DOHH2 (cell line): ENCODE measurements around the gene ZFPM1.

Source experiments
- CTCF ChIP-seq: fragments of 200-600 bp; sonication (generic); IDR thresholded peaks from one replicate; pipeline ENCODE4 v1.5.1; 2014; ENCODE audit warnings: antibody characterized with exemption, mild to moderate bottlenecking, low read depth, low read length; ENCODE audit not compliant: poor library complexity, severe bottlenecking
- EZH2phosphoT487 ChIP-seq: fragments of 200-600 bp; sonication (generic); IDR thresholded peaks from 2 replicates; pipeline ENCODE4 v1.6.1; 2017; ENCODE audit warnings: borderline replicate concordance, mild to moderate bottlenecking, antibody characterized with exemption, low read length, moderate library complexity, mixed read lengths

- no peak for TF ChIP-seq CTCF
- no peak for TF ChIP-seq EZH2phosphoT487
These were observed 13.4 kb upstream of the ZFPM1 start for GRCh38 chr16:88439706-88440105.
